Caki2 (cell line): ENCODE results near the gene TBL3. TPM values are rescaled to one million over a fixed set of nuclear protein-coding genes. Genes with fewer than 3 reads are reported as not detected.
"Not testable (repeated sequence)": the region's sequence is repeated elsewhere in the genome, so short reads cannot be mapped to it uniquely, and the experiment has no call there.

Experiments
- DNase-seq: peaks from one replicate; pipeline ENCODE4 v3.0.0-alpha.2; 2015; ENCODE audit warnings: low read depth
- in situ Hi-C: cut with HindIII; loops from 2 replicates; pipeline ENCODE4 v1.10.0; 2016; ENCODE audit warnings: low sequenced_read_pairs, low pct_unique_long_range_greater_than_20kb, mixed read lengths
- total RNA-seq: library from RNA; depleted of rRNA; stranded (reverse); fragments of >200 nt; shearing (Covaris generic); gene quantifications from 2 replicates; pipeline ENCODE4 v1.2.3, GENCODE V29; 2014; ENCODE audit warnings: low replicate concordance; rRNA removed

Gene TBL3
- 128 and 160 TPM in 2 replicates for total RNA-seq

- DNase-seq, result peak; percentile 96
- in situ Hi-C loops, result no loop called here
Measured at GRCh38 chr16:1971796-1972489, at the start of gene TBL3. Gene TBL3, plus strand, starts transcription at chr16:1972053. Its CDS starts 112 bp downstream, at chr16:1972165.

GRCh38 chr16:1922357-1922756, 49.5 kb upstream of the TBL3 start:
- in situ Hi-C loops, result no loop called here
- DNase-seq, result no peak

- peak; percentile 93 for DNase-seq
Measured at GRCh38 chr16:1923299-1924034, 48.4 kb upstream of the TBL3 start.

GRCh38 chr16:1924095-1924494, 47.8 kb upstream of the TBL3 start:
- no peak for DNase-seq
- in situ Hi-C loops, result no loop called here

More at GRCh38 chr16:1923299-1924034, 48.4 kb upstream of the TBL3 start:
- in situ Hi-C loops, result no loop called here

GRCh38 chr16:1926271-1926670, 45.6 kb upstream of the TBL3 start:
- in situ Hi-C loops, result no loop called here
- DNase-seq, result peak; percentile 68

GRCh38 chr16:1929105-1929504, 42.7 kb upstream of the TBL3 start:
- in situ Hi-C loops, result no loop called here
- peak; percentile 74 for DNase-seq

GRCh38 chr16:1929578-1930337, 42.1 kb upstream of the TBL3 start:
- in situ Hi-C loops, result no loop called here
- peak; percentile 83 for DNase-seq

GRCh38 chr16:1930338-1930720, 41.5 kb upstream of the TBL3 start:
- DNase-seq, result no peak
- in situ Hi-C loops, result no loop called here

GRCh38 chr16:1932050-1933028, 39.5 kb upstream of the TBL3 start:
- peak; percentile 71 for DNase-seq
- in situ Hi-C loops, result no loop called here

GRCh38 chr16:1933097-1933661, 38.7 kb upstream of the TBL3 start:
- in situ Hi-C loops, result no loop called here
- DNase-seq, result no peak

GRCh38 chr16:1936945-1937479, 34.8 kb upstream of the TBL3 start:
- in situ Hi-C loops, result no loop called here
- DNase-seq, result no peak

- no peak for DNase-seq
- in situ Hi-C loops, result no loop called here
Measured at GRCh38 chr16:1938316-1938715, 33.5 kb upstream of the TBL3 start.

- in situ Hi-C loops, result no loop called here
- no peak for DNase-seq
Measured at GRCh38 chr16:1938910-1939309, 32.9 kb upstream of the TBL3 start.

- in situ Hi-C loops, DNase-seq: not testable (repeated sequence)
Measured at GRCh38 chr16:1939833-1940232, 32.0 kb upstream of the TBL3 start.

GRCh38 chr16:1940273-1941161, 31.3 kb upstream of the TBL3 start:
- in situ Hi-C loops, result no loop called here
- DNase-seq, result peak; percentile 98
